NCI-H2196 (cell line): ENCODE data around the gene MPV17L.
"Not testable (repeated sequence)": the region's sequence is repeated elsewhere in the genome, so short reads cannot be mapped to it uniquely, and the experiment has no call there.

Source experiments
- DNase-seq: peaks from one replicate; lab custom pipeline; 2025; ENCODE audit not compliant: unreplicated experiment; lab: John Stamatoyannopoulos, UW

MPV17L gene

GRCh38 chr16:15407756-15408155 is 12.2 kb downstream of the MPV17L start:
- DNase-seq: not testable (repeated sequence)

- DNase-seq: not testable (repeated sequence)
Measured at GRCh38 chr16:15409476-15409875, 13.9 kb downstream of the MPV17L start.

GRCh38 chr16:15415511-15415985 is 20.0 kb downstream of the MPV17L start:
- DNase-seq: no peak

- no peak for DNase-seq
Measured at GRCh38 chr16:15417197-15417596, 21.6 kb downstream of the MPV17L start.

GRCh38 chr16:15418206-15418605 is 22.7 kb downstream of the MPV17L start:
- no peak for DNase-seq

- not testable (repeated sequence) for DNase-seq
Measured at GRCh38 chr16:15421696-15422095, 26.1 kb downstream of the MPV17L start.

GRCh38 chr16:15422222-15422621 is 26.7 kb downstream of the MPV17L start:
- no peak for DNase-seq

GRCh38 chr16:15425861-15426260 is 30.3 kb downstream of the MPV17L start:
- no peak for DNase-seq

- DNase-seq: no peak
Measured at GRCh38 chr16:15426796-15427195, 31.2 kb downstream of the MPV17L start.

GRCh38 chr16:15427648-15428239 is 32.2 kb downstream of the MPV17L start:
- DNase-seq: peak; percentile 50

- not testable (repeated sequence) for DNase-seq
Measured at GRCh38 chr16:15430884-15431283, 35.3 kb downstream of the MPV17L start.

- DNase-seq: no peak
Measured at GRCh38 chr16:15434079-15434424, 38.5 kb downstream of the MPV17L start.

GRCh38 chr16:15434425-15435215 is 39.1 kb downstream of the MPV17L start, which contains the start of gene BMERB1:
TSS of gene BMERB1 (plus strand) at chr16:15434588. CDS start at chr16:15434654, 66 bp downstream.
- peak; percentile 44 for DNase-seq

- no peak for DNase-seq
Measured at GRCh38 chr16:15435216-15435864, 39.8 kb downstream of the MPV17L start.

GRCh38 chr16:15439102-15439501 is 43.5 kb downstream of the MPV17L start:
- DNase-seq: no peak

GRCh38 chr16:15439521-15439920 is 44.0 kb downstream of the MPV17L start:
- no peak for DNase-seq

- DNase-seq: no peak
Measured at GRCh38 chr16:15440852-15441251, 45.3 kb downstream of the MPV17L start.

GRCh38 chr16:15442140-15442539 is 46.6 kb downstream of the MPV17L start:
- DNase-seq: not testable (repeated sequence)

- DNase-seq: no peak
Measured at GRCh38 chr16:15443753-15444152, 48.2 kb downstream of the MPV17L start.

- no peak for DNase-seq
Measured at GRCh38 chr16:15444264-15444663, 48.7 kb downstream of the MPV17L start.

GRCh38 chr16:15445450-15445849 is 49.9 kb downstream of the MPV17L start:
- DNase-seq: no peak

- DNase-seq: no peak
Measured at GRCh38 chr16:15446901-15447300, 51.3 kb downstream of the MPV17L start.
